SK-N-SH (cell line): ENCODE data around the gene EDDM13.

Source experiments
- ELF1 ChIP-seq: IDR thresholded peaks from 2 replicates; pipeline ENCODE4 v1.4.0; 2012
- EP300 ChIP-seq, 2 experiments: IDR thresholded peaks; 2 replicates each; pipeline versions ENCODE4 v1.4.0 to v1.6.1; 2012; ENCODE audit warnings: borderline replicate concordance in 1 of 2, low read depth in 1 of 2, low read length in 1 of 2
- EZH2phosphoT487 ChIP-seq: fragments of 200-600 bp; sonication (generic); IDR thresholded peaks from 2 replicates; pipeline ENCODE4 v1.6.1; 2017; ENCODE audit warnings: low read depth, mixed run types, mild to moderate bottlenecking, antibody characterized with exemption, moderate library complexity, borderline replicate concordance
- GATA2 ChIP-seq: sonication (generic); formaldehyde crosslinking; IDR thresholded peaks from 2 replicates; pipeline ENCODE4 v1.5.0; 2020; ENCODE audit warnings: mild to moderate bottlenecking, missing genetic modification reagents
- MEF2A ChIP-seq: IDR thresholded peaks from 2 replicates; pipeline ENCODE4 v1.4.0; 2012; ENCODE audit warnings: low read depth, borderline replicate concordance
- TAF1 ChIP-seq: IDR thresholded peaks from 2 replicates; pipeline ENCODE4 v1.6.1; 2012; ENCODE audit warnings: low read depth, mild to moderate bottlenecking, low read length, moderate library complexity, borderline replicate concordance
- YY1 ChIP-seq: IDR thresholded peaks from 2 replicates; pipeline ENCODE4 v1.4.0; 2012; ENCODE audit warnings: low read depth, mild to moderate bottlenecking
- TF ChIP-seq, protein P1 (sequence below): fragments of 150-350 bp; IDR thresholded peaks from 2 replicates; pipeline ENCODE4 v1.6.1; 2017; ENCODE audit warnings: antibody characterized with exemption, low read length, low read depth, borderline replicate concordance
- TF ChIP-seq, protein P2 (sequence below): fragments of 200-600 bp; sonication (generic); IDR thresholded peaks from 2 replicates; pipeline ENCODE4 v1.6.1; 2017; ENCODE audit warnings: antibody characterized with exemption, mild to moderate bottlenecking, moderate library complexity
- TF ChIP-seq, protein P3 (sequence below): IDR thresholded peaks from 2 replicates; pipeline ENCODE4 v1.4.0; 2012; ENCODE audit warnings: low read depth
- TF ChIP-seq, protein P4 (sequence below): IDR thresholded peaks from 2 replicates; pipeline ENCODE4 v1.6.1; 2012; ENCODE audit warnings: mild to moderate bottlenecking, low read depth, low read length, moderate library complexity

DNA sequence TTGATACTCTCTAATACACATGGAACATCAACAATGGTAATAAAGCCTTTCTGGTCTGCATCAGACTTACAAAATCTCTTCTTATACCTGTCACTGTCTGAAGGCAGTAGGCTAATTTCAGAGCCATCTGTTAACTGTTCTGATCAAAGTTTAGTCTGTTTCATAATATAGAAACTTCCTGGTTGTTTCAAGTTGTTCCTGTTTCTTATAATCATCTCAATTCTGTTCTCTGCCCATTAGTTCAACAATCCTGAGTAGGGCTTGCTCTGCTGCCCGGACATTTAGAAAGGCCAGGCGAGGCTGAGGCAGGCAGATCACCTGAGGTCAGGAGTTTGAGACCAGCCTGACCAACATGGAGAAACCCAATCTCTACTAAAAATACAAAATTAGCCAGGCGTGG is 47.4 kb downstream of the EDDM13 start:
- TF ChIP-seq GATA2 (no peak), EZH2phosphoT487 (no peak), EP300 (IDR thresholded peaks at IDR 0.05; ENCODE audit: borderline replicate concordance in 1 of 2, low read depth in 1 of 2, low read length in 1 of 2) (no peak), ELF1 (no peak), TAF1 (no peak), MEF2A (no peak), YY1 (no peak)
- TF ChIP-seq, protein P1, sequence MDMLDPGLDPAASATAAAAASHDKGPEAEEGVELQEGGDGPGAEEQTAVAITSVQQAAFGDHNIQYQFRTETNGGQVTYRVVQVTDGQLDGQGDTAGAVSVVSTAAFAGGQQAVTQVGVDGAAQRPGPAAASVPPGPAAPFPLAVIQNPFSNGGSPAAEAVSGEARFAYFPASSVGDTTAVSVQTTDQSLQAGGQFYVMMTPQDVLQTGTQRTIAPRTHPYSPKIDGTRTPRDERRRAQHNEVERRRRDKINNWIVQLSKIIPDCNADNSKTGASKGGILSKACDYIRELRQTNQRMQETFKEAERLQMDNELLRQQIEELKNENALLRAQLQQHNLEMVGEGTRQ: no peak
- TF ChIP-seq, protein P2, sequence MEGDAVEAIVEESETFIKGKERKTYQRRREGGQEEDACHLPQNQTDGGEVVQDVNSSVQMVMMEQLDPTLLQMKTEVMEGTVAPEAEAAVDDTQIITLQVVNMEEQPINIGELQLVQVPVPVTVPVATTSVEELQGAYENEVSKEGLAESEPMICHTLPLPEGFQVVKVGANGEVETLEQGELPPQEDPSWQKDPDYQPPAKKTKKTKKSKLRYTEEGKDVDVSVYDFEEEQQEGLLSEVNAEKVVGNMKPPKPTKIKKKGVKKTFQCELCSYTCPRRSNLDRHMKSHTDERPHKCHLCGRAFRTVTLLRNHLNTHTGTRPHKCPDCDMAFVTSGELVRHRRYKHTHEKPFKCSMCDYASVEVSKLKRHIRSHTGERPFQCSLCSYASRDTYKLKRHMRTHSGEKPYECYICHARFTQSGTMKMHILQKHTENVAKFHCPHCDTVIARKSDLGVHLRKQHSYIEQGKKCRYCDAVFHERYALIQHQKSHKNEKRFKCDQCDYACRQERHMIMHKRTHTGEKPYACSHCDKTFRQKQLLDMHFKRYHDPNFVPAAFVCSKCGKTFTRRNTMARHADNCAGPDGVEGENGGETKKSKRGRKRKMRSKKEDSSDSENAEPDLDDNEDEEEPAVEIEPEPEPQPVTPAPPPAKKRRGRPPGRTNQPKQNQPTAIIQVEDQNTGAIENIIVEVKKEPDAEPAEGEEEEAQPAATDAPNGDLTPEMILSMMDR: no peak
- TF ChIP-seq, protein P3, sequence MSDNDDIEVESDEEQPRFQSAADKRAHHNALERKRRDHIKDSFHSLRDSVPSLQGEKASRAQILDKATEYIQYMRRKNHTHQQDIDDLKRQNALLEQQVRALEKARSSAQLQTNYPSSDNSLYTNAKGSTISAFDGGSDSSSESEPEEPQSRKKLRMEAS: no peak
- TF ChIP-seq, protein P4, sequence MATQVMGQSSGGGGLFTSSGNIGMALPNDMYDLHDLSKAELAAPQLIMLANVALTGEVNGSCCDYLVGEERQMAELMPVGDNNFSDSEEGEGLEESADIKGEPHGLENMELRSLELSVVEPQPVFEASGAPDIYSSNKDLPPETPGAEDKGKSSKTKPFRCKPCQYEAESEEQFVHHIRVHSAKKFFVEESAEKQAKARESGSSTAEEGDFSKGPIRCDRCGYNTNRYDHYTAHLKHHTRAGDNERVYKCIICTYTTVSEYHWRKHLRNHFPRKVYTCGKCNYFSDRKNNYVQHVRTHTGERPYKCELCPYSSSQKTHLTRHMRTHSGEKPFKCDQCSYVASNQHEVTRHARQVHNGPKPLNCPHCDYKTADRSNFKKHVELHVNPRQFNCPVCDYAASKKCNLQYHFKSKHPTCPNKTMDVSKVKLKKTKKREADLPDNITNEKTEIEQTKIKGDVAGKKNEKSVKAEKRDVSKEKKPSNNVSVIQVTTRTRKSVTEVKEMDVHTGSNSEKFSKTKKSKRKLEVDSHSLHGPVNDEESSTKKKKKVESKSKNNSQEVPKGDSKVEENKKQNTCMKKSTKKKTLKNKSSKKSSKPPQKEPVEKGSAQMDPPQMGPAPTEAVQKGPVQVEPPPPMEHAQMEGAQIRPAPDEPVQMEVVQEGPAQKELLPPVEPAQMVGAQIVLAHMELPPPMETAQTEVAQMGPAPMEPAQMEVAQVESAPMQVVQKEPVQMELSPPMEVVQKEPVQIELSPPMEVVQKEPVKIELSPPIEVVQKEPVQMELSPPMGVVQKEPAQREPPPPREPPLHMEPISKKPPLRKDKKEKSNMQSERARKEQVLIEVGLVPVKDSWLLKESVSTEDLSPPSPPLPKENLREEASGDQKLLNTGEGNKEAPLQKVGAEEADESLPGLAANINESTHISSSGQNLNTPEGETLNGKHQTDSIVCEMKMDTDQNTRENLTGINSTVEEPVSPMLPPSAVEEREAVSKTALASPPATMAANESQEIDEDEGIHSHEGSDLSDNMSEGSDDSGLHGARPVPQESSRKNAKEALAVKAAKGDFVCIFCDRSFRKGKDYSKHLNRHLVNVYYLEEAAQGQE: no peak
